SK-N-SH (cell line): ENCODE results near the gene FGFBP1. TPM values are rescaled to one million over a fixed set of nuclear protein-coding genes. Genes with fewer than 3 reads are reported as not detected.

Experiments used
- CTCF ChIA-PET: fragments of 300-600, 350-600 bp; formaldehyde crosslinking; extraction: SDS; loops from one replicate; lab custom pipeline; 2021; lab: Yijun Ruan, JAX
- POLR2A ChIA-PET: fragments of 350-600 bp; sonication (Branson Sonifier 250); formaldehyde crosslinking; extraction: SDS; loops from one replicate; lab custom pipeline; 2020; ENCODE audit warnings: antibody characterized with exemption, inconsistent platforms; lab: Yijun Ruan, JAX
- DNase-seq: peaks from one replicate; pipeline ENCODE4 v3.0.0; 2012
- H2AFZ ChIP-seq: fragments of 200-600 bp; sonication (generic); 2 replicates; pipeline ENCODE4 v1.8.1; 2016; ENCODE audit warnings: antibody characterized with exemption, mild to moderate bottlenecking, low read depth
- H3F3A ChIP-seq: fragments of 200-600 bp; sonication (generic); replicated peaks from 2 replicates; pipeline ENCODE3; 2016; ENCODE audit warnings: antibody characterized with exemption, mild to moderate bottlenecking; ENCODE audit not compliant: insufficient read depth
- H3K27ac ChIP-seq, 2 experiments: fragments of 200-500 bp in 1 of 2; fragments of 200-600 bp in 1 of 2; sonication (Bioruptor generic) in 1 of 2; sonication (generic), shearing (Covaris generic) in 1 of 2; 2 replicates each; pipeline versions ENCODE4 v1.5.1 to v1.6.1; 2014 to 2016; ENCODE audit warnings: low read depth in 2 of 2, inconsistent platforms in 1 of 2, low read length in 1 of 2, mild to moderate bottlenecking in 1 of 2, mixed read lengths in 1 of 2
- H3K27me3 ChIP-seq: fragments of 200-600 bp; sonication (generic), shearing (Covaris generic); 2 replicates; pipeline ENCODE4 v1.6.1; 2016; ENCODE audit warnings: mixed run types; ENCODE audit not compliant: insufficient read depth
- H3K36me3 ChIP-seq, 2 experiments: fragments of 200-500 bp in 1 of 2; fragments of 200-600 bp in 1 of 2; sonication (Bioruptor generic) in 1 of 2; sonication (generic) in 1 of 2; replicated peaks in 1 of 2; 2 replicates each; pipeline versions ENCODE3 to v1.5.1; 2014 to 2016; ENCODE audit warnings: low read length in 1 of 2, mild to moderate bottlenecking in 1 of 2; ENCODE audit not compliant: insufficient read depth in 2 of 2, control insufficient read depth in 1 of 2
- H3K4me1 ChIP-seq, 2 experiments: fragments of 200-500 bp in 1 of 2; fragments of 200-600 bp in 1 of 2; sonication (Bioruptor generic) in 1 of 2; sonication (generic), shearing (Covaris generic) in 1 of 2; 2 replicates each; pipeline versions ENCODE4 v1.5.1 to v1.6.1; 2014 to 2016; ENCODE audit warnings: low read depth in 1 of 2, low read length in 1 of 2, mixed run types in 1 of 2; ENCODE audit not compliant: insufficient read depth in 2 of 2, control insufficient read depth in 1 of 2
- H3K4me2 ChIP-seq: fragments of 200-600 bp; sonication (generic), shearing (Covaris generic); 2 replicates; pipeline ENCODE4 v1.6.1; 2017; ENCODE audit warnings: mixed run types
- H3K4me3 ChIP-seq, 2 experiments: fragments of 200-500 bp in 1 of 2; fragments of 200-600 bp in 1 of 2; sonication (Bioruptor generic) in 1 of 2; sonication (generic), shearing (Covaris generic) in 1 of 2; 2 replicates each; pipeline versions ENCODE4 v1.5.1 to v1.8.1; 2014 to 2016; ENCODE audit warnings: low read depth in 2 of 2, inconsistent platforms in 1 of 2, low read length in 1 of 2, mild to moderate bottlenecking in 1 of 2, mixed read lengths in 1 of 2, moderate library complexity in 1 of 2
- H3K79me2 ChIP-seq: fragments of 200-600 bp; sonication (generic); 2 replicates; pipeline ENCODE4 v1.8.1; 2017; ENCODE audit warnings: mild to moderate bottlenecking; ENCODE audit not compliant: insufficient read depth
- H3K9ac ChIP-seq: fragments of 200-600 bp; sonication (generic); 2 replicates; pipeline ENCODE4 v1.6.1; 2017; ENCODE audit warnings: mixed run types
- H3K9me2 ChIP-seq: fragments of 200-600 bp; sonication (generic); 2 replicates; pipeline ENCODE4 v1.6.1; 2017; ENCODE audit warnings: mixed run types
- H3K9me3 ChIP-seq: fragments of 200-600 bp; sonication (generic); 2 replicates; pipeline ENCODE4 v1.6.1; 2017; ENCODE audit warnings: mixed run types, mild to moderate bottlenecking, moderate library complexity
- H4K20me1 ChIP-seq: fragments of 200-600 bp; sonication (generic); 2 replicates; pipeline ENCODE4 v1.6.1; 2017; ENCODE audit warnings: mild to moderate bottlenecking, mixed run types; ENCODE audit not compliant: insufficient read depth
- EZH2phosphoT487 ChIP-seq: fragments of 200-600 bp; sonication (generic); IDR thresholded peaks from 2 replicates; pipeline ENCODE4 v1.6.1; 2017; ENCODE audit warnings: low read depth, mixed run types, mild to moderate bottlenecking, antibody characterized with exemption, moderate library complexity, borderline replicate concordance
- FOSL2 ChIP-seq: IDR thresholded peaks from 2 replicates; pipeline ENCODE4 v1.4.0; 2012; ENCODE audit warnings: low read depth, mild to moderate bottlenecking, moderate library complexity, borderline replicate concordance
- GABPA ChIP-seq: IDR thresholded peaks from 2 replicates; pipeline ENCODE4 v1.4.0; 2012; ENCODE audit warnings: low read depth, mild to moderate bottlenecking
- GATA2 ChIP-seq: sonication (generic); formaldehyde crosslinking; IDR thresholded peaks from 2 replicates; pipeline ENCODE4 v1.5.0; 2020; ENCODE audit warnings: mild to moderate bottlenecking, missing genetic modification reagents
- JUND ChIP-seq: IDR thresholded peaks from 2 replicates; pipeline ENCODE4 v1.4.0; 2012
- RXRA ChIP-seq: IDR thresholded peaks from 2 replicates; pipeline ENCODE4 v1.4.0; 2012; ENCODE audit warnings: low read depth, mild to moderate bottlenecking, borderline replicate concordance
- SIN3A ChIP-seq: IDR thresholded peaks from 2 replicates; pipeline ENCODE4 v1.6.1; 2012; ENCODE audit warnings: low read depth, mild to moderate bottlenecking, low read length, moderate library complexity, borderline replicate concordance
- TAF1 ChIP-seq: IDR thresholded peaks from 2 replicates; pipeline ENCODE4 v1.6.1; 2012; ENCODE audit warnings: low read depth, mild to moderate bottlenecking, low read length, moderate library complexity, borderline replicate concordance
- TEAD4 ChIP-seq: IDR thresholded peaks from 2 replicates; pipeline ENCODE4 v1.4.0; 2012; ENCODE audit warnings: mild to moderate bottlenecking, borderline replicate concordance; ENCODE audit not compliant: insufficient read depth
- USF2 ChIP-seq: fragments of 150-350 bp; IDR thresholded peaks from 2 replicates; pipeline ENCODE4 v1.6.1; 2017; ENCODE audit warnings: antibody characterized with exemption, low read length, low read depth, borderline replicate concordance
- ZBTB33 ChIP-seq: IDR thresholded peaks from 2 replicates; pipeline ENCODE4 v1.4.0; 2012; ENCODE audit warnings: low read depth, borderline replicate concordance
- WGBS: methylation state at CpG from one replicate; pipeline ENCODE4 v1.1.6; 2017; ENCODE audit warnings: low lambda C conversion rate; 5-methylcytosine and 5-hydroxymethylcytosine counted together
- polyA plus RNA-seq, 3 experiments: library from polyadenylated mRNA; depleted of rRNA; stranded (reverse); fragments of >200 nt; gene quantifications; 2 replicates each; pipeline ENCODE4 v1.2.3, GENCODE V29; 2012
- TF ChIP-seq, protein P1 (sequence below): fragments of 200-600 bp; sonication (generic); IDR thresholded peaks from 2 replicates; pipeline ENCODE4 v1.6.1; 2017; ENCODE audit warnings: antibody characterized with exemption, mild to moderate bottlenecking, moderate library complexity

The FGFBP1 gene
- polyA plus RNA-seq, 1 of the 3 experiments (the other 2 are of a cell fraction), result 0.13 TPM

- H3K9me3 ChIP-seq, result no peaks in the 10 kb centered on the region
- H3K4me1 ChIP-seq, result peaks cover 0 to 3% of the 10 kb centered on the region in 2 experiments; a peak in 1 of 4 replicates
- H3K79me2 ChIP-seq, result no peaks in the 10 kb centered on the region
- no peak overlapping the region for H3K4me3 ChIP-seq
- no peak overlapping the region for H2AFZ ChIP-seq
- no peak overlapping the region for H3K9ac ChIP-seq
- CTCF ChIA-PET, result interaction anchor here (0.6 to 2.5 kb wide), 58 partner anchors 9 to 485 kb away, joined by 3 to 154 read pairs (median 7); partner anchors contain the start of gene FGFBP1
- H4K20me1 ChIP-seq, result no peaks in the 10 kb centered on the region
- 50% methylated on average over 1 of the region's 3 CpGs for WGBS
- no peaks in the 10 kb centered on the region for H3K9me2 ChIP-seq
- H3K36me3 ChIP-seq, result no peaks in the 10 kb centered on the region
- no peak overlapping the region for H3K4me2 ChIP-seq
- TF ChIP-seq GATA2 (CRISPR knock-in tag) (no peak), GABPA (no peak), SIN3A (no peak)
- TF ChIP-seq, protein P1, sequence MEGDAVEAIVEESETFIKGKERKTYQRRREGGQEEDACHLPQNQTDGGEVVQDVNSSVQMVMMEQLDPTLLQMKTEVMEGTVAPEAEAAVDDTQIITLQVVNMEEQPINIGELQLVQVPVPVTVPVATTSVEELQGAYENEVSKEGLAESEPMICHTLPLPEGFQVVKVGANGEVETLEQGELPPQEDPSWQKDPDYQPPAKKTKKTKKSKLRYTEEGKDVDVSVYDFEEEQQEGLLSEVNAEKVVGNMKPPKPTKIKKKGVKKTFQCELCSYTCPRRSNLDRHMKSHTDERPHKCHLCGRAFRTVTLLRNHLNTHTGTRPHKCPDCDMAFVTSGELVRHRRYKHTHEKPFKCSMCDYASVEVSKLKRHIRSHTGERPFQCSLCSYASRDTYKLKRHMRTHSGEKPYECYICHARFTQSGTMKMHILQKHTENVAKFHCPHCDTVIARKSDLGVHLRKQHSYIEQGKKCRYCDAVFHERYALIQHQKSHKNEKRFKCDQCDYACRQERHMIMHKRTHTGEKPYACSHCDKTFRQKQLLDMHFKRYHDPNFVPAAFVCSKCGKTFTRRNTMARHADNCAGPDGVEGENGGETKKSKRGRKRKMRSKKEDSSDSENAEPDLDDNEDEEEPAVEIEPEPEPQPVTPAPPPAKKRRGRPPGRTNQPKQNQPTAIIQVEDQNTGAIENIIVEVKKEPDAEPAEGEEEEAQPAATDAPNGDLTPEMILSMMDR, result peak; percentile 20
- no peak for DNase-seq
- H3K27me3 ChIP-seq, result no peaks in the 10 kb centered on the region
- no peak overlapping the region for H3K27ac ChIP-seq
- no peaks in the 10 kb centered on the region for H3F3A ChIP-seq
- POLR2A ChIA-PET, result interaction anchor here (0.9 kb wide), 1 partner anchor 476 kb away, joined by 3 read pairs; no protein-coding TSS in a partner anchor
Observed at GRCh38 chr4:15955670-15956069, 17.1 kb upstream of the FGFBP1 start.

DNA sequence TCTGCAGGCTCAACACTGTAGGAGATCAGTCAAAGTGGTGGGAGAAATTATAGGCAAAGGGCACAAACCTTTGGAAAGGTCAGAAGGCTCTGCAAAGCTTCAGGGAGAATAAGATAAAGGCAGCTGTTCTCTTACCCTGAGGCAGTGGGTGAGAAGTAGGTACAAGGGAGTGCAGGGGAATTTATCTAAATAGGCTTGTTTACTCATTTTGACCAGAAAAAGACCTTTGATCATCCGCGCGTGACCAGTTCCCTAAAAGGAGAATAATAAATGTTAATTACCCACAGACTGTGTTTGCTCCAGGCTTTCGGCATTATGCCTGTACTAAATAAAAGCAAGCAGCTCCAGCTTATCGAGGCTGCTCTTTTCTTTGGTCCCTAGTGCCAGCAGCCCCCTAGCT is 15.1 kb upstream of the FGFBP1 start:
- H3F3A ChIP-seq, result no peaks in the 10 kb centered on the region
- peaks cover 0 to 3% of the 10 kb centered on the region in 2 experiments; a peak in 1 of 4 replicates for H3K4me1 ChIP-seq
- 88% methylated on average over 5 of the region's 5 CpGs for WGBS
- no peaks in the 10 kb centered on the region for H3K79me2 ChIP-seq
- TF ChIP-seq SIN3A, result no peak
- no peak for TF ChIP-seq FOSL2
- no peak for TF ChIP-seq JUND
- no peak for TF ChIP-seq TEAD4
- TF ChIP-seq ZBTB33, result no peak
- TF ChIP-seq TAF1, result no peak
- no peak for TF ChIP-seq USF2
- TF ChIP-seq EZH2phosphoT487, result no peak
- no peak for TF ChIP-seq RXRA
- TF ChIP-seq, all 33 proteins: peak for 0
- Histone ChIP-seq H3K27me3 (no peaks in the 10 kb centered on the region), H3K4me2 (no peak overlapping the region), H3K9ac (no peak overlapping the region), H4K20me1 (no peaks in the 10 kb centered on the region), H3K36me3 (no peaks in the 10 kb centered on the region), H3K4me3 (no peak overlapping the region), H3K27ac (no peak overlapping the region), H3K9me2 (no peaks in the 10 kb centered on the region), H2AFZ (no peak overlapping the region), H3K9me3 (no peaks in the 10 kb centered on the region)
- ChIA-PET POLR2A (no interaction called here), CTCF (interaction anchor here (0.7 to 3.0 kb wide), 5 partner anchors 48 to 224 kb away, joined by 3 to 23 read pairs (median 6); no protein-coding TSS in a partner anchor)
- no peak for DNase-seq
